ENCODE measurements around the gene MSRB3. TPM values are rescaled to one million over a fixed set of nuclear protein-coding genes. Genes with fewer than 3 reads are reported as not detected.

The MSRB3 gene
- total RNA-seq, 1 donor from 2014 or later = 3.7 TPM

DNA sequence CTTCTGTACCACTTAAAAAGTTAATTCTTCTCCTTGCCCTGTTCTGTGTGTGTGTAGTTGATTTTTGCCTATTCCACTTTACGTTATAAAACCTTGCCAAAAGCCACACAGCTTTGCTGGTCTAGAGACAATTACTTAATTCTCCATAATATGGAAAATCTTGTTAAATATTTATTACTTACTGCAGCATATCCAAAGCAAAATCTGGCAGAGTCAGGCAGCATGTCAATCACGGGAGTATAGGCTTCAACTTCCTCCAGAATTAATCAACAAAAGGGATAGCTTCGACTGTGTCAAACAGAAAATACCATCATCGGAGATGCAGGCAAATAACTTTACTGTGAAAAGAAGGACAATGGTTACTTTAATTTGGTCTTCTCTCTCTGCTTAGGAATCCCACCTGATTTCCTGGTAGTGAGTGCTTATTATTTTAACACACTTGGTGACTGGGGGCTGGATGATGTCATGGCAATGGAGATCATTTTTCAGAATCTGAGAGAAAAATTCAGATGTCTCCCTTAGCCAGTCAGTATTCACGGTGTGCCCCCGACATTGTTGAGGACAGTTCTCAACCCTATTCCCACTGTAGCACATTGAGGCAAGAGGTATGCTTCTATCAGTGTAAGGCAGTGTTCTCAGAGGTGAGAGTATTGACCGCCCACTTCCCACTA, 3.7 kb upstream of the MSRB3 start:
- no peak overlapping the region for H3K27ac ChIP-seq
- no peak overlapping the region for H3K4me2 ChIP-seq
- Mint-ChIP-seq H3K27ac (no peak overlapping the region), H3K36me3 (no peaks in the 10 kb centered on the region), H3K4me3 (no peak overlapping the region), H3K27me3 (ENCODE audit: insufficient read depth, low read depth) (peaks cover 8% of the 10 kb centered on the region), H3K9me3 (no peaks in the 10 kb centered on the region), H3K4me1 (peaks cover 10% of the 10 kb centered on the region)
- H3K79me2 ChIP-seq (ENCODE audit: low read depth) = no peaks in the 10 kb centered on the region
- no peak overlapping the region for H3K4me3 ChIP-seq
- peaks cover 18% of the 10 kb centered on the region for H3K27me3 ChIP-seq
- peaks cover 18% of the 10 kb centered on the region for H3F3A ChIP-seq (ENCODE audit: low read depth)
- H3K9me3 ChIP-seq (ENCODE audit: low read depth) = no peaks in the 10 kb centered on the region
- H3K36me3 ChIP-seq = no peaks in the 10 kb centered on the region
- H3K9ac ChIP-seq = no peak overlapping the region
- no peak for DNase-seq (ENCODE audit: low spot score)
- H4K20me1 ChIP-seq (ENCODE audit: low read depth) = no peaks in the 10 kb centered on the region
- no peak overlapping the region for H2AFZ ChIP-seq (replicated peaks)
- TF ChIP-seq, protein P1, sequence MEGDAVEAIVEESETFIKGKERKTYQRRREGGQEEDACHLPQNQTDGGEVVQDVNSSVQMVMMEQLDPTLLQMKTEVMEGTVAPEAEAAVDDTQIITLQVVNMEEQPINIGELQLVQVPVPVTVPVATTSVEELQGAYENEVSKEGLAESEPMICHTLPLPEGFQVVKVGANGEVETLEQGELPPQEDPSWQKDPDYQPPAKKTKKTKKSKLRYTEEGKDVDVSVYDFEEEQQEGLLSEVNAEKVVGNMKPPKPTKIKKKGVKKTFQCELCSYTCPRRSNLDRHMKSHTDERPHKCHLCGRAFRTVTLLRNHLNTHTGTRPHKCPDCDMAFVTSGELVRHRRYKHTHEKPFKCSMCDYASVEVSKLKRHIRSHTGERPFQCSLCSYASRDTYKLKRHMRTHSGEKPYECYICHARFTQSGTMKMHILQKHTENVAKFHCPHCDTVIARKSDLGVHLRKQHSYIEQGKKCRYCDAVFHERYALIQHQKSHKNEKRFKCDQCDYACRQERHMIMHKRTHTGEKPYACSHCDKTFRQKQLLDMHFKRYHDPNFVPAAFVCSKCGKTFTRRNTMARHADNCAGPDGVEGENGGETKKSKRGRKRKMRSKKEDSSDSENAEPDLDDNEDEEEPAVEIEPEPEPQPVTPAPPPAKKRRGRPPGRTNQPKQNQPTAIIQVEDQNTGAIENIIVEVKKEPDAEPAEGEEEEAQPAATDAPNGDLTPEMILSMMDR (IDR thresholded peaks at IDR 0.05) = no peak
- TF ChIP-seq EZH2phosphoT487 (IDR thresholded peaks at IDR 0.05) (no peak), EZH2 (IDR thresholded peaks at IDR 0.05) (no peak)
- no peaks in the 10 kb centered on the region for H3K4me1 ChIP-seq

DNA sequence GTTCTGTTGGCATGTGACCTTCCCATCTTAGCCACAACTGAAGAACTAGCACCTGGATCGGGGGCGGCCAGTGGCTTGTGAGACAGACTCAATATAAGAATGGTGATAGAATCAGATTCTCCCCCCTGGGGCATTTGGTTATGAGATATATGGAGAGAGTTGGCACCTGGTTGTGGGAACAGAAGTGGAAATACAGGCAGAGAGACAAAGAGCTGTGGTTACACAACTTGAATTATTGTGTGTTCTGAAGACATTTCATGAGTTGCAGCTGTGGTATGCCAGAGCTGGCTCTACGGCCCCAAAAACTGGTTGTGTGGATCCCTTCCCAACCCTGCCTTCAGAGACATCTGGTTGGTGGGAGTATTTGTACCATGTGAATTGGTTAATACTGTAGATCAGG, 2.9 kb upstream of the MSRB3 start:
- H3K9me3 ChIP-seq (ENCODE audit: low read depth) = no peaks in the 10 kb centered on the region
- no peak overlapping the region for H3K4me3 ChIP-seq
- H3K27me3 Mint-ChIP-seq (ENCODE audit: insufficient read depth, low read depth) = peaks cover 8% of the 10 kb centered on the region
- no peak for TF ChIP-seq EZH2phosphoT487 (IDR thresholded peaks at IDR 0.05)
- TF ChIP-seq EZH2 (IDR thresholded peaks at IDR 0.05) = no peak
- TF ChIP-seq, protein P1 (IDR thresholded peaks at IDR 0.05) = no peak
- H3K27ac Mint-ChIP-seq = no peak overlapping the region
- H3K4me1 Mint-ChIP-seq = peaks cover 16% of the 10 kb centered on the region
- no peak overlapping the region for H2AFZ ChIP-seq (replicated peaks)
- no peaks in the 10 kb centered on the region for H3K36me3 Mint-ChIP-seq
- H4K20me1 ChIP-seq (ENCODE audit: low read depth) = no peaks in the 10 kb centered on the region
- no peak overlapping the region for H3K4me3 Mint-ChIP-seq
- H3K9me3 Mint-ChIP-seq = no peaks in the 10 kb centered on the region
- H3K4me2 ChIP-seq = no peak overlapping the region
- H3K9ac ChIP-seq = no peak overlapping the region
- no peak for DNase-seq (ENCODE audit: low spot score)
- peaks cover 27% of the 10 kb centered on the region for H3K27me3 ChIP-seq
- peaks cover 19% of the 10 kb centered on the region for H3F3A ChIP-seq (ENCODE audit: low read depth)
- no peaks in the 10 kb centered on the region for H3K4me1 ChIP-seq
- no peaks in the 10 kb centered on the region for H3K79me2 ChIP-seq (ENCODE audit: low read depth)
- H3K27ac ChIP-seq = no peak overlapping the region
- H3K36me3 ChIP-seq = no peaks in the 10 kb centered on the region

DNA sequence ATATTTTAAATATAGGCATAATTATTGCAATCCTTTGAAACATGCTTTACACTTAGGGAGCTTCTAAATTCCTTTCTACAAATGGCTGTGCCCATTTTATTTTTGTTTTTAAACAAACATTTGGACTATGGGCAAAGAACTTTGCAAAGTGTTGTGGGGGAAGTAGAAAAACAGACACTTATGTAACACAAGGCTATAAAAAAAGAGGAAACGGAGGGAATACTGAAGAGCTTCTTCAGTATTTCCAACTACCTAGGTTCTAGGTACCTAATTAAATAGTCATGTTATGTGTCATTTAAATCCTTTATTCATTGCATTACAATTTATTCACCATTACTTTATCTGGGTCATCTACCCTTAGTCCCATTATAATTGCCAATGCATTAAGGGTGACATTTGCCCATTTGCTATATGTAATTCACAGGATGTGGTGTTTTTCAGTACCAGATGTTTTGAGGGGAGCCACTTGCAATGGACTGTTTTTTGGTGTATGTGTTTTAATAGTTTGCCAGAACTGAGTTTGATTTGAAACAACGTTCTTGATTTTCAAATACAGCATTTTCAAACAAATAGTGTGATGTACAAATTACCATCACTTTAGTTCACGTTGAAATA, 1.5 kb upstream of the MSRB3 start:
- no peak overlapping the region for H3K27ac Mint-ChIP-seq
- Histone ChIP-seq H3K9me3 (ENCODE audit: low read depth) (no peaks in the 10 kb centered on the region), H3K79me2 (ENCODE audit: low read depth) (no peaks in the 10 kb centered on the region), H3K4me3 (no peak overlapping the region), H3K27ac (no peak overlapping the region), H3K4me2 (no peak overlapping the region), H3K4me1 (no peaks in the 10 kb centered on the region), H3K9ac (no peak overlapping the region), H4K20me1 (ENCODE audit: low read depth) (no peaks in the 10 kb centered on the region), H3K36me3 (no peaks in the 10 kb centered on the region), H2AFZ (replicated peaks) (no peak overlapping the region), H3F3A (ENCODE audit: low read depth) (peaks cover 19% of the 10 kb centered on the region), H3K27me3 (peaks cover 29% of the 10 kb centered on the region)
- no peaks in the 10 kb centered on the region for H3K36me3 Mint-ChIP-seq
- H3K4me1 Mint-ChIP-seq = peaks cover 19% of the 10 kb centered on the region
- no peak for TF ChIP-seq EZH2 (IDR thresholded peaks at IDR 0.05)
- no peak for TF ChIP-seq EZH2phosphoT487 (IDR thresholded peaks at IDR 0.05)
- TF ChIP-seq, protein P1 (IDR thresholded peaks at IDR 0.05) = no peak
- no peaks in the 10 kb centered on the region for H3K9me3 Mint-ChIP-seq
- H3K4me3 Mint-ChIP-seq = no peak overlapping the region
- no peak for DNase-seq (ENCODE audit: low spot score)
- peaks cover 8% of the 10 kb centered on the region for H3K27me3 Mint-ChIP-seq (ENCODE audit: insufficient read depth, low read depth)
